OCI-LY7 (cell line): Measurements from ENCODE around the gene SEMA4D. TPM values are rescaled to one million over a fixed set of nuclear protein-coding genes. Genes with fewer than 3 reads are reported as not detected.
A peak's percentile ranks its signal among the peaks of the same experiment; 100 is the strongest.

Experiments
- BruUV-seq: library from RNA; stranded (reverse); fragments of 400-500 nt; replicated peaks from 2 replicates; lab custom pipeline; 2021; lab: Mats Ljungman, UMichigan
- CTCF ChIA-PET: fragments of 300-600 bp; sonication (Branson Sonifier 250); formaldehyde crosslinking; loops from one replicate; lab custom pipeline; 2022; ENCODE audit warnings: antibody characterized with exemption; ENCODE audit not compliant: unreplicated experiment; lab: Charles Lee
- POLR2A ChIA-PET: fragments of 300-600 bp; sonication (Branson Sonifier 250); formaldehyde crosslinking; loops from one replicate; lab custom pipeline; 2022; ENCODE audit warnings: antibody characterized with exemption; lab: Charles Lee
- DNase-seq: peaks from one replicate; pipeline ENCODE4 v3.0.0-alpha.2; 2015; ENCODE audit warnings: low spot score
- H2AFZ ChIP-seq: fragments of 200-600 bp; sonication (generic), shearing (Covaris generic); 2 replicates; pipeline ENCODE4 v1.6.1; 2014; ENCODE audit warnings: mild to moderate bottlenecking, antibody characterized with exemption, low read length, moderate library complexity
- H3K27ac ChIP-seq: fragments of 200-600 bp; sonication (generic); 2 replicates; pipeline ENCODE4 v1.5.1; 2014; ENCODE audit warnings: mixed run types, low read depth, mild to moderate bottlenecking, moderate library complexity, low read length, inconsistent platforms; ENCODE audit not compliant: poor library complexity, severe bottlenecking
- H3K36me3 ChIP-seq: fragments of 200-600 bp; sonication (generic); 2 replicates; pipeline ENCODE4 v1.6.1; 2014; ENCODE audit warnings: mild to moderate bottlenecking, antibody characterized with exemption, low read length, moderate library complexity, mixed read lengths; ENCODE audit not compliant: insufficient read depth
- H3K4me1 ChIP-seq: fragments of 200-600 bp; sonication (generic); 2 replicates; pipeline ENCODE4 v1.5.1; 2014; ENCODE audit warnings: mild to moderate bottlenecking, low read length; ENCODE audit not compliant: insufficient read depth, poor library complexity, severe bottlenecking
- H3K4me2 ChIP-seq: fragments of 200-600 bp; sonication (generic); 2 replicates; pipeline ENCODE4 v1.6.1; 2014; ENCODE audit warnings: mild to moderate bottlenecking, low read length
- H3K4me3 ChIP-seq: fragments of 200-600 bp; sonication (generic); 2 replicates; pipeline ENCODE4 v1.5.1; 2014; ENCODE audit warnings: mild to moderate bottlenecking, low read depth, low read length; ENCODE audit not compliant: poor library complexity, severe bottlenecking
- H3K79me2 ChIP-seq: fragments of 200-600 bp; sonication (generic); 2 replicates; pipeline ENCODE4 v1.6.1; 2016; ENCODE audit warnings: low read depth, mild to moderate bottlenecking, low read length, moderate library complexity, mixed read lengths; ENCODE audit not compliant: insufficient read depth
- H3K9me2 ChIP-seq: fragments of 200-600 bp; sonication (generic); 2 replicates; pipeline ENCODE4 v1.6.1; 2016; ENCODE audit warnings: mild to moderate bottlenecking, low read length, mixed read lengths; ENCODE audit not compliant: insufficient read depth
- H3K9me3 ChIP-seq: fragments of 200-600 bp; sonication (generic); 2 replicates; pipeline ENCODE4 v1.6.1; 2014; ENCODE audit warnings: mild to moderate bottlenecking, mixed run types, low read length, mixed read lengths
- H4K20me1 ChIP-seq: fragments of 200-600 bp; sonication (generic); 2 replicates; pipeline ENCODE4 v1.6.1; 2014; ENCODE audit warnings: mild to moderate bottlenecking, antibody characterized with exemption, low read length, moderate library complexity, mixed read lengths; ENCODE audit not compliant: insufficient read depth
- CTCF ChIP-seq: fragments of 200-600 bp; sonication (generic); conservative IDR thresholded peaks from 2 replicates; pipeline ENCODE4 v1.5.1; 2014; ENCODE audit warnings: mild to moderate bottlenecking, antibody characterized with exemption, low read length, moderate library complexity, mixed read lengths
- EZH2phosphoT487 ChIP-seq: fragments of 200-600 bp; sonication (generic); IDR thresholded peaks from 2 replicates; pipeline ENCODE4 v1.6.1; 2018; ENCODE audit warnings: low read depth, borderline replicate concordance, mild to moderate bottlenecking, mixed run types, antibody characterized with exemption, low read length, moderate library complexity, mixed read lengths
- intact Hi-C: fragments of 100-400 bp; cut with micrococcal nuclease; formaldehyde crosslinking; loops from one replicate; pipeline ENCODE4 v1.10.0; 2022; ENCODE audit not compliant: unreplicated experiment
- total RNA-seq, 2 experiments: library from RNA; depleted of rRNA in 1 of 2; stranded (reverse); fragments of >200 nt in 1 of 2; shearing (Covaris generic) in 1 of 2; gene quantifications; 2 replicates each; pipeline ENCODE4 v1.2.3, GENCODE V29; 2014 to 2022

Gene SEMA4D
- total RNA-seq, 2 experiments from 2014 or later: 28.5 to 60.5 TPM

- no peak for DNase-seq
- Histone ChIP-seq H3K4me2 (no peak overlapping the region), H2AFZ (no peak overlapping the region), H3K9me2 (no peaks in the 10 kb centered on the region), H4K20me1 (no peaks in the 10 kb centered on the region), H3K4me3 (no peak overlapping the region), H3K79me2 (no peaks in the 10 kb centered on the region), H3K4me1 (peaks cover 35% of the 10 kb centered on the region), H3K27ac (no peak overlapping the region), H3K9me3 (no peaks in the 10 kb centered on the region), H3K36me3 (no peaks in the 10 kb centered on the region)
- ChIA-PET POLR2A (no interaction called here), CTCF (interaction anchor here (0.9 kb wide), 1 partner anchor 127 kb away, joined by 3 read pairs; no protein-coding TSS in a partner anchor)
- intact Hi-C loops: no loop called here
- BruUV-seq: no TSS peak
- TF ChIP-seq CTCF: no peak
- TF ChIP-seq EZH2phosphoT487: no peak
These were observed 39.3 kb upstream of the SEMA4D start for GRCh38 chr9:89537166-89537565.

GRCh38 chr9:89536600-89536999 is 38.7 kb upstream of the SEMA4D start:
- Histone ChIP-seq H3K4me3 (no peak overlapping the region), H3K9me3 (no peaks in the 10 kb centered on the region), H2AFZ (no peak overlapping the region), H3K4me1 (peaks cover 29% of the 10 kb centered on the region), H3K79me2 (no peaks in the 10 kb centered on the region), H3K27ac (no peak overlapping the region), H4K20me1 (no peaks in the 10 kb centered on the region), H3K36me3 (no peaks in the 10 kb centered on the region), H3K9me2 (no peaks in the 10 kb centered on the region), H3K4me2 (no peak overlapping the region)
- DNase-seq: no peak
- intact Hi-C loops: no loop called here
- BruUV-seq: no TSS peak
- CTCF ChIA-PET: no interaction called here
- POLR2A ChIA-PET: interaction anchor here (1.4 kb wide), 1 partner anchor 12 kb away, joined by 3 read pairs; no protein-coding TSS in a partner anchor
- TF ChIP-seq CTCF (no peak), EZH2phosphoT487 (no peak)

GRCh38 chr9:89536145-89536574 is 38.2 kb upstream of the SEMA4D start:
- Histone ChIP-seq H3K9me2 (no peaks in the 10 kb centered on the region), H2AFZ (peak overlapping the region; percentile 42; the same call in 1 of the 2 replicates), H3K36me3 (no peaks in the 10 kb centered on the region), H3K79me2 (no peaks in the 10 kb centered on the region), H3K9me3 (no peaks in the 10 kb centered on the region), H3K27ac (no peak overlapping the region), H4K20me1 (no peaks in the 10 kb centered on the region), H3K4me1 (peaks cover 25% of the 10 kb centered on the region), H3K4me3 (no peak overlapping the region), H3K4me2 (peak overlapping the region; percentile 12; the same call in 1 of the 2 replicates)
- intact Hi-C loops: no loop called here
- POLR2A ChIA-PET: interaction anchor here (1.4 kb wide), 1 partner anchor 13 kb away, joined by 3 read pairs; no protein-coding TSS in a partner anchor
- DNase-seq: no peak
- TF ChIP-seq CTCF: no peak
- no peak for TF ChIP-seq EZH2phosphoT487
- no TSS peak for BruUV-seq
- CTCF ChIA-PET: no interaction called here
